ENCODE results near the gene CACNA1D. TPM values are rescaled to one million over a fixed set of nuclear protein-coding genes. Genes with fewer than 3 reads are reported as not detected.

CACNA1D gene
- total RNA-seq, 2 donors from 2014 or later = 0.68 to 1.5 TPM

DNA sequence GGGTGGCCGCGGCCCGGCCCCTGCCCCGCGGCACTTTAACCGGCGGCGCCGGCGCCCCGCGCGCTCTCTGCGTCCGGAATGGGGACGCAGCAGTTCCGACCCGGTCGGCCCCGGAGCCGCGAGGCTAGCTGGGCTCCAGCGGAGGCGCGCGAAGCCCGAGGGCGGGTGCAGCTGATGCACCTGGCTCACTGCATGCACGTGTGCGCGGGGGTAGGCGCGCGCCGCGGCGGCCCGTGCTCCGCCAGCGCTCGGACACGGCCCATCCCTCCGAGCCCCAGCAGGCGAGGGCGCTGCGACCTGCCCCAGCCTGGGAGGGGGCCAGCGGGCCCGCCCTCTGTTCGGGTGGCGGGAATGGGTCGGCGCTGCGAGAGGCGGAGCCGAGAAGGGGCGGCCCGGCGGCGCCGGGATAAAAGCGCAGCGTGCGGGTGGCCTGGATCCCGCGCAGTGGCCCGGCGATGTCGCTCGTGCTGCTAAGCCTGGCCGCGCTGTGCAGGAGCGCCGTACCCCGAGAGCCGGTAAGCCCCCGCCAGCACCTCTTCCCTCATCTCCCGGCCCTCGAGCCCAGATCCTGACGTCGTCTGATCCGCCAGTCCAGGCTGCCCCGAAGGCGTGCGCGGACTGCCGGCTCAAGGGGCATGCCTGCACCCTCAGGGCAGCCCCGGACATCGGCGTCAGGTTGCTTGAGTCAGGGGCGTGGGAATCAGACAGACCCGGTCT is 351.9 kb downstream of the CACNA1D start, which contains the start of the genes CHDH and IL17RB:
Gene CHDH, minus strand, starts transcription at position 286 of the 717 bp plus-strand sequence. CDS start 22,411 bp downstream, outside the sequence.
Gene IL17RB, plus strand, starts transcription at position 435 of the 717 bp plus-strand sequence. Its CDS starts 21 bp downstream, at position 456.
- Histone ChIP-seq H3K27me3 (replicated peaks; ENCODE audit: insufficient read depth) (no peaks in the 10 kb centered on the region), H3K4me3 (peak within 1 kb of the TSS; percentile 82), H3K36me3 (no peaks in the 10 kb centered on the region), H3K4me1 (ENCODE audit: control insufficient read depth in 1 of 2, low read depth in 2 of 2) (peaks cover 3 to 21% of the 10 kb centered on the region in 2 donors), H3K27ac (peak within 1 kb of the TSS in 1 of 2 donors; percentile 34), H3K9me3 (no peaks in the 10 kb centered on the region)
- TF ChIP-seq, protein P1, sequence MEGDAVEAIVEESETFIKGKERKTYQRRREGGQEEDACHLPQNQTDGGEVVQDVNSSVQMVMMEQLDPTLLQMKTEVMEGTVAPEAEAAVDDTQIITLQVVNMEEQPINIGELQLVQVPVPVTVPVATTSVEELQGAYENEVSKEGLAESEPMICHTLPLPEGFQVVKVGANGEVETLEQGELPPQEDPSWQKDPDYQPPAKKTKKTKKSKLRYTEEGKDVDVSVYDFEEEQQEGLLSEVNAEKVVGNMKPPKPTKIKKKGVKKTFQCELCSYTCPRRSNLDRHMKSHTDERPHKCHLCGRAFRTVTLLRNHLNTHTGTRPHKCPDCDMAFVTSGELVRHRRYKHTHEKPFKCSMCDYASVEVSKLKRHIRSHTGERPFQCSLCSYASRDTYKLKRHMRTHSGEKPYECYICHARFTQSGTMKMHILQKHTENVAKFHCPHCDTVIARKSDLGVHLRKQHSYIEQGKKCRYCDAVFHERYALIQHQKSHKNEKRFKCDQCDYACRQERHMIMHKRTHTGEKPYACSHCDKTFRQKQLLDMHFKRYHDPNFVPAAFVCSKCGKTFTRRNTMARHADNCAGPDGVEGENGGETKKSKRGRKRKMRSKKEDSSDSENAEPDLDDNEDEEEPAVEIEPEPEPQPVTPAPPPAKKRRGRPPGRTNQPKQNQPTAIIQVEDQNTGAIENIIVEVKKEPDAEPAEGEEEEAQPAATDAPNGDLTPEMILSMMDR (IDR thresholded peaks at IDR 0.05) = no peak
- DNase-seq (ENCODE audit: low spot score) (no peak), ATAC-seq (ENCODE audit: insufficient number of reproducible peaks, low FRiP score, low read depth) (no peak)

DNA sequence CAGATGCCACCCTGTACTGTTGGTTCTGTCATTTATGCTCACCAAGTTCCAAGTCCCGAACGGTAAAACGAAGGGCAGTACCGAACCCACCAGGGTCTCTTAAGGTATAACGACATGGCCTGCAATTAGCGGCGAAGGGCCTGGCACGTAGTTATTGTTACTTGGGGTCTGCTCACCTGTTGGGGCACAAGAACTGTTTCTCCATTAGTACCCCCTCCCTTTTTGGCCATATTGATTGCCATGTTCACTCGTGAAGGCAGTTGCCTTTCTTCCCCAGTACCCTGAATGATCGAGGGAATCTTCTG is 352.4 kb downstream of the CACNA1D start:
- no peak for ATAC-seq (ENCODE audit: insufficient number of reproducible peaks, low FRiP score, low read depth)
- Histone ChIP-seq H3K27ac (no peak overlapping the region), H3K9me3 (no peaks in the 10 kb centered on the region), H3K4me3 (peak overlapping the region; percentile 82), H3K36me3 (no peaks in the 10 kb centered on the region), H3K27me3 (replicated peaks; ENCODE audit: insufficient read depth) (no peaks in the 10 kb centered on the region), H3K4me1 (ENCODE audit: control insufficient read depth in 1 of 2, low read depth in 2 of 2) (peaks cover 3 to 21% of the 10 kb centered on the region in 2 donors)
- DNase-seq (ENCODE audit: low spot score) = no peak
- TF ChIP-seq, protein P1 (IDR thresholded peaks at IDR 0.05) = no peak

DNA sequence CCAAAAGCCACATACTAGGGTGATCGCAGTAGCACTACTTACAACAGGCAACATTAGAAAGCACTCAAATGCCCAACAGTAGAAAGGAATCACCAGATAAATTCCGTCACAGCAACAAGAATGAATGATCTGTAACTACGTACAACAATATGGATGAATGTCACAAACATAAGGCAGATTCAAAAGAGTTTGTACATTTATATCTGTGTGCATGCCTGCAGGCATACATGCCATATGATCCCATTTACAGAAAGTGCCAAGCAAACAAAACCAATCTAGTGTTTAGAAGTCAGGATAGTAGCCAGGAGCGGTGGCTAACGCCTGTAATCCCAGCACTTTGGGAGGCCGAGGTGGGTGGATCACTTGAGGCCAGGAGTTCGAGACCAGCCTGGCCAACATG is 355.5 kb downstream of the CACNA1D start:
- no peak for DNase-seq (ENCODE audit: low spot score)
- ATAC-seq (ENCODE audit: insufficient number of reproducible peaks, low FRiP score, low read depth) = no peak
- no peaks in the 10 kb centered on the region for H3K9me3 ChIP-seq

DNA sequence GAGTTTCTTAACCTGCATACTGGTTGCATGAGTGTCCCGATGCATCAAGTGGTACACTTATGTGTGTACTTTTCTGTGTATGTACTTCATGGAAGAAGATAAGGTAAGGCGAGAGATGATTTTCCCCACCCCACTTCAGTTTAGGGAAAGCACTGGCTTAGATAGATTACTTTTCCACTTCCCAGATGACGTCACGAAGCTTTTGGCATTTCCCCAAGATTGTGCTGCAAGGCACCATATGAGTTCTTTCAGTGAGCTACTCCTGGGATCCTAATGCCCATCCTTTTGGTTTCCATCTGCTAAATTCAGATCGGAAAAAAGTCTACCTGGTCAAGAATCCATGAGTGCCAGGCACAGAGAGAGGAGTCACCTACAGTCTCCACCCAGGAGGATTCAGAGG is 356.5 kb downstream of the CACNA1D start:
- H3K27me3 ChIP-seq (replicated peaks; ENCODE audit: insufficient read depth) = no peaks in the 10 kb centered on the region
- DNase-seq (ENCODE audit: low spot score) = no peak
- H3K36me3 ChIP-seq = no peaks in the 10 kb centered on the region
- peaks cover 3 to 5% of the 10 kb centered on the region in 2 donors for H3K4me1 ChIP-seq (ENCODE audit: control insufficient read depth in 1 of 2, low read depth in 2 of 2)
- TF ChIP-seq, protein P1 (IDR thresholded peaks at IDR 0.05) = no peak
- H3K9me3 ChIP-seq = no peaks in the 10 kb centered on the region
- H3K4me3 ChIP-seq = no peak overlapping the region
- no peak overlapping the region for H3K27ac ChIP-seq
- no peak for ATAC-seq (ENCODE audit: insufficient number of reproducible peaks, low FRiP score, low read depth)

More for the DNA sequence above, 355.5 kb downstream of the CACNA1D start:
- H3K27me3 ChIP-seq (replicated peaks; ENCODE audit: insufficient read depth) = no peaks in the 10 kb centered on the region
- TF ChIP-seq, protein P1 (IDR thresholded peaks at IDR 0.05) = no peak
- H3K36me3 ChIP-seq = no peaks in the 10 kb centered on the region
- no peak overlapping the region for H3K4me3 ChIP-seq
- H3K27ac ChIP-seq = no peak overlapping the region
- peaks cover 3 to 12% of the 10 kb centered on the region in 2 donors for H3K4me1 ChIP-seq (ENCODE audit: control insufficient read depth in 1 of 2, low read depth in 2 of 2)

DNA sequence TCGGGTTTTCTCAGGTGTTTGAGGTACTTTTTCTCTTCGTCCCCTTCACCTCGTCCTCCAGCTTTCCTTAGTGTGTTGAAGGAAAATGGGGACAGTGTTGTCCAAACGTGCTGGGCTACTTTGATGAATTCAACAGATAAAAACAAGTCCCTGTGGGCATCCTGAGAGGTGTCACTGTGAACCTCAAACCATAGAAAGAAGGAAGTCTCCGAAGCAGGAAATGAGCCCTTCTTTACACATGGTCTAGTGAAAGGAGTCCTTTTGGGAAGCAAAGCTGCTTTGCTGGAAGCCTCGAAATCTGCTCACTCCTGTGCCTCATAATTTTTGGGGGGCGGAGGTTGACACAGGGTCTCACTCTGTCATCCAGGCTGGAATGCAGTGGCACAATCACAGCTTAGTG is 362.6 kb downstream of the CACNA1D start:
- TF ChIP-seq, protein P1 (IDR thresholded peaks at IDR 0.05) = no peak
- H3K36me3 ChIP-seq = peaks cover 13% of the 10 kb centered on the region
- H3K27ac ChIP-seq = no peak overlapping the region
- no peak overlapping the region for H3K4me3 ChIP-seq
- DNase-seq (ENCODE audit: low spot score) (no peak), ATAC-seq (ENCODE audit: insufficient number of reproducible peaks, low FRiP score, low read depth) (no peak)
- no peaks in the 10 kb centered on the region for H3K27me3 ChIP-seq (replicated peaks; ENCODE audit: insufficient read depth)
- H3K4me1 ChIP-seq (ENCODE audit: control insufficient read depth in 1 of 2, low read depth in 2 of 2) = no peaks in the 10 kb centered on the region
- no peaks in the 10 kb centered on the region for H3K9me3 ChIP-seq

Data from thoracic aorta (tissue), 2 donors.